VCaP (cell line): ENCODE results near the gene NGLY1.

ENCODE experiments used
- H3K27ac ChIP-seq: fragments of 450-650 bp; 2 replicates; pipeline ENCODE4 v1.5.1; 2017
- TF ChIP-seq, protein P1 (sequence below): fragments of 450-650 bp; conservative IDR thresholded peaks from 2 replicates; pipeline ENCODE4 v1.5.1; 2017; ENCODE audit warnings: mild to moderate bottlenecking, moderate library complexity

NGLY1 gene

DNA sequence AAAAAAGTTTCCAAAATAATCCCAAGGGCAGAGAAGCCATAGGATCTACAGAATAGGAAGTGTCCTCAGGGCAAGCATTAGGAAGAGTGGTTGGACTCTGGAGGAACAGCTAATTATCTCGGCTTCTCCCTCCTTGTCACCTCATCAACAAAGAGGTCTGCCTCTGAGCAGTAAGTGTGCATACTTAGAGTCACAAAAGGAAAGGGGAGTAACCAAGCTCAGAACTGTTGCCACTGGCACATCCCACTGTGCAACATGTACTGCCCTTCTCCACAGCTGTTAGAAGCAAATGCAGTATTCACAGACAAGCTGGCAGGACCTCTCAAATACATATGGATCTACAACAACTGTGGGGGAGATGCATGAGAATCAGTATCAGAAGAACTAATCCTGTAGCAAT, 31.5 kb downstream of the NGLY1 start:
- TF ChIP-seq, protein P1, sequence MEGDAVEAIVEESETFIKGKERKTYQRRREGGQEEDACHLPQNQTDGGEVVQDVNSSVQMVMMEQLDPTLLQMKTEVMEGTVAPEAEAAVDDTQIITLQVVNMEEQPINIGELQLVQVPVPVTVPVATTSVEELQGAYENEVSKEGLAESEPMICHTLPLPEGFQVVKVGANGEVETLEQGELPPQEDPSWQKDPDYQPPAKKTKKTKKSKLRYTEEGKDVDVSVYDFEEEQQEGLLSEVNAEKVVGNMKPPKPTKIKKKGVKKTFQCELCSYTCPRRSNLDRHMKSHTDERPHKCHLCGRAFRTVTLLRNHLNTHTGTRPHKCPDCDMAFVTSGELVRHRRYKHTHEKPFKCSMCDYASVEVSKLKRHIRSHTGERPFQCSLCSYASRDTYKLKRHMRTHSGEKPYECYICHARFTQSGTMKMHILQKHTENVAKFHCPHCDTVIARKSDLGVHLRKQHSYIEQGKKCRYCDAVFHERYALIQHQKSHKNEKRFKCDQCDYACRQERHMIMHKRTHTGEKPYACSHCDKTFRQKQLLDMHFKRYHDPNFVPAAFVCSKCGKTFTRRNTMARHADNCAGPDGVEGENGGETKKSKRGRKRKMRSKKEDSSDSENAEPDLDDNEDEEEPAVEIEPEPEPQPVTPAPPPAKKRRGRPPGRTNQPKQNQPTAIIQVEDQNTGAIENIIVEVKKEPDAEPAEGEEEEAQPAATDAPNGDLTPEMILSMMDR = no peak
- no peak overlapping the region for H3K27ac ChIP-seq

DNA sequence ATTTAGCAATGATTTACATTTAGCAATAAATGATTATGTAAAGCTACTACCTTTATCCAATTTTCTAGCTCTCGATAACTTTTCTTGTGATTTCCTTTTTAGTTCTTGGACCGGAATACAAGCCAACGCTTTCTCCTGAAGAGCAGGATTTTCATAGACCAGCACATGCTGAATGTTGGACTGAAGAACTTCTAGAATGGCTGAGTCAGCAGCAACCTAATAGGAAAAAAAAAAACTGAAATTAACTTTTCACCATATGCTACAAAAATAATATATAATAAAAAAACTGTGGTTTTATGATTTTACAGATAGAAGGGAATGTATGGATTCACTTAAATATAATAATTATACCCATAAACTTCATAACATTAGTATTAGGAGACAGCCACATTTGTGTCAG, 32.2 kb downstream of the NGLY1 start:
- H3K27ac ChIP-seq = no peak overlapping the region
- TF ChIP-seq, protein P1 = no peak

DNA sequence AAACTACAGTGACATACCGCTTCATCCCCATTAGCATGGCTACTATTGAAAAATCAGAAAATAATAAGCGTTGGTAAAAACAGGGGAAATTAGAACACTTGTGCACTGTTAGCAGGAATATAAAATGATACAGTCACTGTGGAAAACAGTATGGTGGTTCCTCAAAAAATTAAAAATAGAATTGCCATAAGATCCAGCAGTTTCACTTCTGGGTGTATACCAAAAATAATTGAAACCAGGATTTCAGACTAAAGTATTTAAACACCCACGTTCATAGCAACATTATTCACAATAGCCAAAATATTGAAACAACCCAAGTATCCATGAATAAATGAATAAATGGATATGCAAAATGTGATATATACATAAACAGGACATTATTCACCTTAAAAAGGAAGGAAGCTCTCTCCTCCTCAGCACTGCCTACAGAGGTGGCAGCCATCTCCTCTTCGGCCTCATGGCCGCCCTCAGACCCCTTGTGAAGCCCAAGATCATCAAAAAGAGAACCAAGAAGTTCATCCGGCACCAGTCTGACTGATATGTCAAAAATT, 34.1 kb downstream of the NGLY1 start:
- TF ChIP-seq, protein P1 = no peak
- no peak overlapping the region for H3K27ac ChIP-seq

DNA sequence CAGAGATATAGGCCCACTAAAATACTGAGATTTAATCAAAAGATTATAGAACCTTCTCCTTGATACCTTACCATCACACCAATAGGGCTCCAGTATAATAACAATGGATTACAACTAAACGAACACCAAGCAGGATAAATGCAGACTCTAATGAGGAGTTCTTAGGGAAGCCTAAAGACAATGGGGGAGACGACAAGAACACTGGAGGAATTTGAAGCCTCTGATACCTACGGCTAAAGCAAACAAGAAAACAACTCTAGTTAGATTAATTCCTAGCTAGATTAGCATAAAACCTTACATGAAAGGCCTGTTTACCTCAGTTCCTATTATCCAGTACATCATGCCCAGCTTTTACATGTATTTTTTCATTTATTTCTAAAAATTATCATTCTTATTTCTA, 35.1 kb downstream of the NGLY1 start:
- H3K27ac ChIP-seq = no peak overlapping the region
- TF ChIP-seq, protein P1 = no peak

DNA sequence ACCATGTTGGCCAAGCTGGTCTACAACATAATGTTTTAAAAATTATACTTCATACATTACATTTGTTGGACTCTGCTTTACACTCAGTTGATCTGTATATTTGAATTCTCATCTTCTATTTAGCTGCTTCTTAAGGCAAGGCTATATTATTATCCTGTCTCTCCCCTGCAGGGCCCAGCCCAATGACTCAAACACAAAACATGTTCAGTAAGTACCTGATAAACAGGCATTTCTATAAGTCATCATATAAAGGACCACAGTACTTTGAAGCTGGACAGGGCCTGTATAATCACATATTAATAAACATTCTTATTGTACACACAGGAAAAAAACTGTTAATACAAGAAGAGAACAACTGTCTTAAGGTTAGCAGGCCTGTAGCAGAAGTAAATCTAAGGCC, 36.2 kb downstream of the NGLY1 start:
- TF ChIP-seq, protein P1 = no peak
- H3K27ac ChIP-seq = no peak overlapping the region

DNA sequence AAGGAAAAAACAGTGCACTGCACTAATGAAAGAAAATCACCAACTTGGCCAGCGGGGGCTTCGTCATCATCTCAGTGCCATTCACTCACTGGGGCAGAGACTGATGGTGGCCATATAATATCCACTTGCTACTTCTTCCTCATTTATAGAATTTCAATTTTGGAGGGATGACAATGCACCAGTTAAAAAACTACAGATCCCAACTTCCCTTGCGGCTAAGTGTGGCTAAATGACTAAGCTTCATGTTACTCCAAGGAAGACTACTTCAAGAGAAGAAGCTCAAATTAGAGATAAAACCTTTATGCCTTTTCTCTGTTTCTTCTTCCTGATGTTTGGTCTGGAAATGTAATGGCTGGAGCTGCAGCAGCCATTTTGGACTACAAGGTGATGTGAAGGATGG, 38.8 kb downstream of the NGLY1 start:
- no peak overlapping the region for H3K27ac ChIP-seq
- TF ChIP-seq, protein P1 = no peak

DNA sequence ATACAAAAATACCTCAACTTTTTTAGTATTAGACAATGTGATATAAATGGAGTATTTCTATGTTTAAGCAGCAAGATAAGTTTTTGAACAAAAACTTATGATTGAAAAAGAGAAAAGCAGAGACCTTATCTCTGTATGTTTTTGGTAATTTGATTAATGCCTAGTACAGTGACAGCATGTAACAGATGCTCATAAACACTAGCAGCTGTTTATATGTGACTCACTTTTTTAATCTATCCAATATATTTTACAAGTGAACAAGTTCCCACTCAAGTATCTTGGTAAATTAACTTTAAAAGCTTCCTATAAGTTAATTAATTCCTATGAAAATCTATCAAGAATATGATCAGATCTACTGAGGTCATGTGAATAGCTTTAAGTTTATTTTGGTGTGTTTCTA, 55.1 kb downstream of the NGLY1 start:
- TF ChIP-seq, protein P1 = no peak
- no peak overlapping the region for H3K27ac ChIP-seq
